GM21576 (cell line): ENCODE results near the gene BRWD1.

Experiments
- ATAC-seq: cut with Tn5 transposase; IDR thresholded peaks from one replicate; pipeline ENCODE4 v1.9.1; 2021; ENCODE audit warnings: mild to moderate bottlenecking, moderate library complexity; ENCODE audit not compliant: unreplicated experiment

The BRWD1 gene

DNA sequence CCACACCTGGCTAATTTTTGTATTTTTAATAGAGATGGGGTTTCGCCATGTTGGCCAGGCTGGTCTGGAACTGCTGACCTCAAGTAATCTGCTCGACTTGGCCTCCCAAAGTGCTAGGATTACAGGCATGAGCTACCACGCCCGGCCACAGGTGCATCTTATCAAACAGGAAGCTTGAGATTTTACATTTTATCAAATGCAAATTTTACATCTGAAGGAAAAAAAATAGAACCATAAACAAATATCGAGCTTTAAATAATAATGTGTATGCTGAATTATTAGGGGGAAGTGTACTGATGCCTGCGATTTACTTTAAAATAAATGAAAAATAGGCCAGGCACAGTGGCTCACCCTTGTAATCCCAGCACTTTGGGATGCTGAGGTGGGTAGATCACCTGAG is 16.6 kb upstream of the BRWD1 start:
- ATAC-seq, result no peak

DNA sequence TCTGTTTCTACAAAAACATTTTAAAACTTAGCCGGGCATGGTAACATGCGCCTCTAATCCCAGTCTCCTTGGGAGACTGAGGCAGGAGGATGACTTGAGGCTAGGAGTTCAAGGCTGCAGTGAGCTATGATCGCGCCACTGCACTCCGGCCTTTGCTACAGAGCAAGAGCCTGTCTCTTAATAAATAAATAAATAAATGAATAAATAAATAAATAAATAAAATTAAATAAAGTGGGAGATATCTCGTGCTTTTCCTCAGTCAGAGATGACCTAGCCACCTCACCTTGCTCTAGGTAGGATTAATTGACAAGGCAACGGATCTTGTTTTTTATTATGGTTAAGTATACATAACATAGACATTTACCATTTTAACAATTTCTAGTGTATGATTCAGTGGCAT is 14.3 kb upstream of the BRWD1 start:
- no peak for ATAC-seq

DNA sequence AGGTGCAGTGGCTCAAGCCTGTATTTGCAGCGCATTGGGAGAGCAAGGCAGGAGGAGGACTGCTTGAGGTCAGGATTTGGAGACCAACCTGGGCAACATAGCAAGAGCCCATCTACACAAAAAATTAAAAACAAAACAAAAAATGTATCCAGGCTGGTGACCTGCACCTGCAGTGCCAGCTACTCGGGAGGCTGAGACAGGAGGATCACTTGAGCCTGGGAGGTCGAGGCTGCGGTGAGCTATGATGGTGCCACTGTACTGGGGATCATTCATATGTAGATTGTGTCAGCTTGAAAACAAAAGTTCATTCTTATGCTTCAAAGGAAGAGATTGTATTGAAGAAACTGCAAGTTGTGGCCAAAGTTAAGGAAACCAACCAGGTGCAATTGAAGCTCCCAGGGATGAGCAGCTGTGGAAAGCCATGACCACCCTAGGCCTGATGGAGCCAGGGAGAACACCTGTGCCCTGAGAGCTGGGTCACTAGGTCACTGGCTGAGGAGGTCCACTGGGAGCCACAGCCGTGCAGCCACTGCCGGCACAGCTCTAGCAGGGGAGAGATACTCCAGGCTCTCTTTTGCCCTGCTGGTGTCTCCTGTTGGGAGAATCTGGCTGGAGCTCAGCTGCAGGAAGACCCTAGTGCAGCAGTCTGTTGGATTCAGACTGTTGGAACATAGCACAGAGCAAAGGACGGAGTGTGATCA is 13.3 kb upstream of the BRWD1 start:
- no peak for ATAC-seq

DNA sequence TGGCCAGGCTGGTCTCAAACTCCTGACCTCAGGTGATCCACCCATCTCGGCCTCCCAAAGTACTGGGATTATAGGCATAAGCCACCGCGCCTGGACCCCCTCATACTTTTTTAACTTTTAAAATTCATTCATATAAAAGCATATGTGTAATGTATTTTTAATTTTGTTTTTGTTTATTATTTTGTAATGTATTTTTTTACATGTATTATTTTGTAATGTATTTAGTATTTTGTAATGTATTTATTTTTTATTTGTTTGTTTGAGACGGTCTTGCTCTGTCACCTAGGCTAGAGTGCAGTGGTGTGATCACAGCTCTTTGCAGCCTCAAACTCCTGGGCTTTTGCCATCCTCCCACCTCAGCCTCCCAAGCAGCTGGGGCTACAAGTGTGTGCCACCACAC is 12.0 kb upstream of the BRWD1 start:
- ATAC-seq, result no peak

DNA sequence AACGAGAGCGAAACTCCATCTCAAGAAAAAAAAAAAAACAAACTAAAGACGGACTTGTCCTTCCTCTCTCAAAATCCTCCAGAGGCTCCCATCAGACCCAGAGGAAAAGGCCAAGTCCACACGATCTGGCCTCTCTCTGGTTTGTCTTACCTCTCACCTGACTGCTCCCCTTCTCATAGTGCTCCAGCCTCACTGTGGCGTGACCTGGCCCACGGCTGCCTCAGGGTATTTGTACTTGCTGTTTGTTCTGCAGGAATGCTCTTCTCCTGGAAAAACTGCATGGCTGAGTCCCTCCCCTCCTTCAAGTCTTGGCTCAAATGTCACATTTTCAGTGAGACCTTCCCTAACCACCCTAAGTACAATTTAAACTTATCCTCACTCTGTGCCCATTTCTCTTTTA is 8.0 kb upstream of the BRWD1 start:
- ATAC-seq, result no peak

DNA sequence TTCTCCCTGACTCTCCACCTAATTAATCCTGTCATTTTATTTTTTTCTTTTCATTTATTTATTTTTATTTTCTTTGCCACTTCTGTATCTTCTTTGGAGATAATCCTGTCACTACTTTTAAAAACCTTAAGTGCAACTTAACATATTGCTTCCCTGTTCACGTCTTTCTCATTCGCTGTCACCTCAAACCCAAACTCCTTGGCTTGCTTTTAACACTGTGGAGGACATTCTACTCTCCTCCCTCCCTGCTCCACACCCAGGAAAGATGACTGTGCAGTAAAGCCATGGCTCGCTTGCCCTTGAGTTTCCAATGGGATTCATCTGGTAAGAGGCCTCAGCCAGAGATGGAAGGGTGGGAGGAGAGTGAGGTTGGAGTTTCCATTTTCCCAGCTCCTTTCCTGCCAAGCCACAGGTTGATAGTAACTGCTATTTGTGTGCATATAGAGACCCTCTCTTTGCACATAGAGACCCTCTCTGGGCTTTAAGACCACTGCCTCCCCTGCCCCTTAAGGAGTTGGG is 6.4 kb upstream of the BRWD1 start:
- ATAC-seq, result no peak

DNA sequence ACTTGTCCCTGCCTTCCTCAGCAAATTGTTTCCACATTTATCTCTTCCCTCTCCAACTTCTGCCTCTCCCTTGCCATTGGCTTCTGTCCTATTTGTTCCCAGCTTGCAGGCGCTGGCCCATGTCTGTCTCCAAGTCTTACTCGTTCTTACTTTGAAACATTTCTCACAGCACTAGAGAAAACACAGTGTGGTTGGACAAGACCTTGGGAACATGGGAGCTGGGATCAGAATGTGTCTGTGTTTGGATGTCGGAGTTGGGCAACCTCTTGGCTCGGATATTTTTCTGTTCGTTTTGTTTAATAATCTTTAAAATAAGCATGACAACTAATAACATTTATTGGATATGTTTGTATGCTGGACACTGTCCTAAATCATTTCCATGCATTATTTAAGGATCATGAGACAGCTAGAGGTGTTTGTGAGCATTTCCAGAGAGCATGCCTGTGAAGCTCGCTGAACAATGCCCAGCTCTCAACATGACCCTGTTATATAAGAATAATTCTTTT is 5.9 kb upstream of the BRWD1 start:
- no peak for ATAC-seq

DNA sequence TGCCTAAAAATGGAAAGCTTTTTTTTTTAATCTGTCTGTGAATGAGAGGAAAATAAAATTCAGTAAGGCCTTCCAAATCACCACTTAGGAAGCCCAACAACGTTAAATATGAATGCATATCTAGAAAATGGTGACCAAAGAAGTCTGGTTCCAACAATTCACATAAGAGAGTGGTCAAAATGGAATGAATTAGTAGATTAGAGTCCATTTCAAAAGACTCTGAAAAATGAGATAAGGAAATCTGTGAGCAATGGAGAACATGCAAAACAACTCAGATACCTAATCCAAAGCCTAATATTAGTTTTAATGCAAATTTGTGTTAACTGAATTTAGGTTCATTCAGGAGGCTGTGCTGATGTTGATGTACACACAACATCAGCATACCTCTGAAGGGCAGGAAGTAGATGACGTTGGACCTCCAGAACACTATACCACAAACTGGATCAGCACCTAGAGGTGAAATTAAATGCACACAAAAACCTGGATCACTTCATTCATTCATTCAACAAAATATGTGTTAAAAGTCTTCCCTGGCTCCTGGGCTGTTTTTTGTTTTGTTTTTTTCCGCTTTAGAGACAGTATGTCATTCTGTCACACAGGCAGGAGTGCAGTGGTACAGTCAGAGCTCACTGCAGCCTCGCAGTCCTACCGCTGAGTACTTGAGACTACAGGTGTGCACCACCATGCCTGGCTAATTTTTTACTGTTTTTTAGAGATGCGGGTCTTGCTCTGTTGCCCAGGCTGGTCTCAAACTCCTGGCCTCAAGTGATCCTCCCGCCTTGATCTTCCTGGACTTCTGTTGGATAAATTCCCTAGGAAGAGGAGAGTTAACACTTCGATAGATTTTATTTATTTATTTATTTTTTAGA is 4.9 kb upstream of the BRWD1 start:
- no peak for ATAC-seq

DNA sequence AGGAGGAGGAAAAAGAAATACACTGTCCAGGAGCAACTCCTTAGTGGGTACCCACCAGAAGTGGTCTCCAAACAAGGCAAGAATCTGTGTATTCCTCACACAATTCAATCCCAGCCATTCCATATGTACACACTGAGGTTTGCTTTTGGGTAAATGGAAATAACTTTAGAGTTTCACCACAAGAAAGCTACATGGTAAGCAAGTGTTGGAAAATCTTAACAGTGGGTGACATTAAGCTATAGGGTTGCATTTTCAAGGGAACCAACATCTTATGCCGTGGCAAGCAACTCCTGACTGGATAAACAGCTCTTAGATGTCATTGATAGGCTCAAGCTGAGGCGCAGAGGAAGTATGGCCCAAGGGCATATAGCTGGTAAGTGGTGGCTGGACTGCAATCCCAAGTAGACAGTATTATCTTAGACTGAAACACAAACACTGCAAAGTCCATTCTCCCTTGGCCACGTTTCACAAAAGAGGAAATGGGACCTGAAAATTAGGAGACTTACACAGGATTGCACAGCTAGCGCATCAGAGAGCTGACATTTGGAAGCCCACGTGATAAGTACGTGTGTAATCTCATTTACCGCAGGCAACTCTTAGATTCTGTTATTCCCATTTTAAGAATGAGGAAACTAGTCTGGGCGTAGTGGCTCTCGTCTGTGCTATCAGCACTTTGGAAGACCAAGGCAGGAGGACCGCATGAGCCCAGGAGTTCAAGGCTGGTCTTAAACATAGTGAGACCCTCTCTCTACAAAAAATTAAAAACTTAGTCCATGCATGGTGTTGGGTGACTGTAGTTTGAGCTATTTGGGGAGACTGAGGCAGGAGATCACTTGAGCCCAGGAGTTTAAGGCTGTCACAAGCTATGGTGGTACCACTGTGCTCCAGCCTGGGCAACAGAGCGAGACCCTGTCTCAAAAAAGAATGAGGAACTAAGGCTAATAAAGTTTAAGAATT is 4.0 kb upstream of the BRWD1 start:
- ATAC-seq, result no peak

DNA sequence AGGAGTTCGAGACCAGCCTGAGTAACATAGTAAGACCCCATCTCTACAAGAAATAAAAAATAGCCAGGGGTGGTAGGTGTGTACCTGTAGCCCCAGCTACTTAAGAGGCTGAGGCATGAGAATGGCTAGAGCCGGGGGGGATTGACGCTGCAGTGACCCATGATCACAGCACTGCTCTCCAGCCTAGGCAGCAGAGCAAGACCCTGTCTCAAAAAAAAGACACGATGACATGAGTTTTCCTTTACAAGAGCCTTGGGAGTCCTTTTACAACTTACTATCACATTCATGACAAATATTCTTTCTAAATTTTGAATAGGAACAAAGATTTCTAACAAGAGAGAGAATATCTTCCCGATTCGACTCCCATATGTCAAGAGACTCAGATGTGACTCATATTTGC is 3.3 kb upstream of the BRWD1 start:
- no peak for ATAC-seq

DNA sequence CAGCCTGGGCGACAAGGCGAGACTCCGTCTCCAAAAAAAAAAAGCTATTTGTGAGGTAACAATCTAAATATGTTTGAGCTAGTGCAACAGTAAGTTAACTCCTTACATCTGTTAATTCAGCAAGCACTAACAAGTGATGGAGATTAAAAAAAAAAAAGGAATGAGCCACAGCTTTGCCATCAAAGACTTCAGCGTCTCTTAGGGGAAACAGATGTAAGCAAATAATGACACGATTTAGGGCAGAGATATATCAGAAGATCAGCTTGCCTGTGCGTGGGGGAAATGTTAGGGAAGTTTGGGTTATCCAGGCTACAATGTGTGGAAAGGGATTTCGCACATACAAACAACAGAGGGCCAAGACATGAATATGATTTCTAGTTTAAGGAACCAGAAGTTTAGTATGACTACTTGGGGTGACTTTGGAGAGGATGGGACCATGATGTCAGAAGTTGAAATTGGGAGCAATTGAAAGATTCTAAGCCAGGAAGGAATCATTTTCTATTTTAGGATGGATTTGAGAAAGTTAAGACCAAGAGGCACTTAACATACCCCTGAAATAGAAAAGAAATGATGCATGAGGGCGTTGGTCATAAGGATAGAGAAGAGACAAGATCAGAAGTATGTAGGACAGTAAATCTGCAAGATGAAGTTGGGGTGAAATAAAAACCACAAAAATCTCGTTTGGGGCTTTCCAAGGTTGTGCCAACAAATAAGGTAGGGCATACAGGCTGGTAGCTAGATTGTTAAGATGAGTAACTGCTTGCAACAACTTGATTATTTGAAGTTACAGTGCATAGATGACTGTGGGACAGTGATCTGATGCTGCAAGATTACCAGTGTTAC is 2.4 kb upstream of the BRWD1 start:
- no peak for ATAC-seq

DNA sequence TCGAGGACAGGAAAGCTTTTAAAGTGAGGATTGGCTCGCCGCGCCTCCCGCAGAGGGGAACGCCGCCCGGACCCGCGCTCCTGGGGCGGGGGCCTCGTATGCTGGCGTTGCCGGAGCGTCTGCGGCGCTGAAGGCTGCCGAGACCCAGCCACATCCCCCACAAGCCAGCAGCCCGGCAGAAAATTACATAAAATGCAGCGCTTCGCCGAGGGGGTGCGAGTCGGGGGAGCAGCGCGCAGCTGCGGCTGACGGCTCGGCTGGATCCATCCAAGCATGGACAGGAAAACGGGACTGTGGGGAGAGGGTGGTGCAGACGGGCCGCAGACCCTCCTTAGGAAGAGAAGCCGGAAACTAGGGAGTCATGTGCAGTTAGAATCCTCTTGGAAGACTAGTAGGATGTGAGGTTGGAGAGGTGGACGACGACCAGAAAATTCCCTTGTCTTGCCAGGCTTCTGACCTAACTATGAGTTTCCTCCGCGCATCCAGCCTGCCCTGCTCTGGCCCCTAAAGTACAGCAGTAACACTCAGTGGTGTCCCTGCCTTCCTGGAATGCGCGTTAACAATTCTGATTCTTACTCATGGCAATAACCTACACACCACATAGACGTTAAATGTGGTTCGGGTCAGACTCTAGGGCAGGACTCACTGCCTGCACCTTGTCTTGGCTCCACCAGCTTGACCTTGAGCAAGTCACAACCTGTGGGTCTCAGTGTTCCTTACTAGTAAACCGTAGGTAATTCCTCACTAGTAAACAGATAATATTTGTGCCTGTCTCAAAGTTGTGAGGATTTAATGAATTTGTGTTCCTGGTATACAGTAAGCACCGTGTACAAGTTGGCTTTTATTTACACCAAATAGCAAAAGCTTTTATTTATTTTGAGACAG is 953 bp upstream of the BRWD1 start:
- peak; percentile 1 for ATAC-seq

DNA sequence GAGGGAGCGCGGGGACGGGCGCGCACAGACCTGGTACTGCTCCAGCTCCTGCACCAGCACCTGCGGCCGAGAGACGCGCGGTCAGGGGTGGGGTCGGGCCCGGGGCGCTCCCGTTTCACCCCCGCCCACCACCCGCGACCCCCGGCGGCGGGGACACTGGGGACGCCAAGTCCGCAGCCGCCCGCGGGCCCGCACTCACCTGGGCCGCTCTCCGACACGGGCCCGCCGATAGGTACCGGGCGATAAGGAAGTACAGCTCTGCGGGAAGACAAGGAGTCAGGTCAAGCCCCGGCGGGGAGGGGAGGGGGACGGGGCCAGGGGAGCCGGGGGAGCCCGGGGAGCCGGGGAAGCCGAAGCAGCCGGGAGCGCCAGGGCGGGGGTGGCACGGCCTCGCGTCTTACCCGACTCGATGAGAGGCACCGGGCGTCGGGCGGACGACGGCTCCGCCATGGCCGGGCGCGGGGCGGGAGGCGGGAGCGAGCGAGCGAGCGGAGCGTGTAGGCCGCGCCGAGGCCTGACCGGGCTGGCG is 326 bp downstream of the BRWD1 start:
- ATAC-seq, result peak; percentile 11

DNA sequence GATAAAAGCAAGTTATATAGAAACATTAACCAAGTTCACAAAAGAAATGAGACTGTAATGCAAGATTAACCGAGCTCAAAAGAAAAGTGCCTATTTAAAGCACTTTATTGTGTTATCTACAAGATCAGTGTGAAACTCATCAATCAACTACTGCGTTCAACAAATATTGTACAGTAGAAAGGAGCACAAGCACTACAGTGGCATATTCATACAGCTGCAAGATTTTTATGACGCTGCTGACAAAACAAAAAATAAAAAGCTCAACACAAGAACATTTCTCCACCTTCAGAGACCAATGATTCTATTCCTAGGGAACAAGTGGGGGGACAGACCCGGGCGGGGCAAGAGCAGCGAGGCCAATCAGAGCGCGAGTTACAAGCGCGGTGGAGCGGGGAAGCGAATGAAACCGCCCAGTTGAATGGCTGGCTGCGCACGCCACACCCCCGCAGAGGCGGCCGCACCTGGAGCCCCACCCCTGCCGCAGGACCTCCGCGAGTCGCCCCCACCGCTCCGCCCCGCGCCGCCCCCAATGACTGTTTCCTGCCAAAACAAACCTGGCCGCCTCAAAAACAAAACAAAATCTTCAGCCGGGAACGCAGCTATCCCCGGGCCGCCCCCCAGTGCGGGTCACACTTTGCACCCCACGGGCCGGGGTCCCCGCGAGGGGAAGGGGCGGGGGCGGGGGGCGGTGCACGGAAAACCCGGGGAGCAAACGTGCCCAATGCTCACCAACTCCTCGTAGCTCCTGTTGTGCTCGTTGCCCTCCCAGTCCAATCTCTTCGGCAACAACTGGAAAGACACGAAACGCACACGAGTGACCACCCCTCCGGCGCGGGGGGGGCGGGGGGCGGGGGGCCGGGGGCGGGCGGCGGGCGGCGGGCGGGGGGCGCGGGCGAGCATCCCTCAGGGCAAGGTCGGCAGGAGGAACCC is 1.1 kb downstream of the BRWD1 start:
- ATAC-seq, result peak; percentile 76

DNA sequence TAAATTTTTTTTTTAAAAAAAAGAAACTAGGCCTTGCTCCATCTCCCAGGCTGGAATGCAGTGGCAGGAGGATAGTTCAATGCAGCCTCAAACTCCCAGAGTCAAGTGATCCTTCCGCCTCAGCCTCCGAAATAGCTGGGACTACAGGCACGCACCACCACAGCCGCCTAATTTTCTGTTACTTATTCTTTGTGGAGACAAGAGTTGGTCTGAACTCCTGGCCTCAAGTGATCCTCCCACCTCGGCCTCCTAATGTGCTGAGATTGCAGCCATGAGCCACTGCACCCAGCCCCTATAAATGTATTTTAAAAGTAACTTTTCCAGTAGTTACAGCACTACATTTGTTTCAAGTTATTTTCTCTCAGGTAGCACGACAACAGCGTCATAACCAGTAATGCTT is 2.3 kb downstream of the BRWD1 start:
- ATAC-seq, result no peak

DNA sequence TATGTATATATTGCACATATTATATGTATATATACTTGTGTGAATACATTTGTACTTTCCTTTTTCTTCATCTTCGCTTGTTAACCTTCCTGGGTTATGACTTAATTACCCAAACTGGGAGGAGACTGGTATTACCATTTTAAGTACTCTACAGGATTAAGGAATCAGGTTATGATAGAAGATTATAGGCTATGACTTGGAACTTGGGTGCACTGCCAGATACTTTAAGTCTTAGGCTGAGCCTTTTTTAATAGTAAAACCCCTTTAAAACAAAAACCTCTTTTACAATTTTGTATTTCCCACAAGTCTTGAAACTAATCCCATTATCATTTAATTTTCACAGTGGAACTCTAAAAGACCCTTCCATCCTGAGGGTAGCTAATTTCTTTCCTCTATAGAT is 6.0 kb downstream of the BRWD1 start:
- ATAC-seq, result no peak

DNA sequence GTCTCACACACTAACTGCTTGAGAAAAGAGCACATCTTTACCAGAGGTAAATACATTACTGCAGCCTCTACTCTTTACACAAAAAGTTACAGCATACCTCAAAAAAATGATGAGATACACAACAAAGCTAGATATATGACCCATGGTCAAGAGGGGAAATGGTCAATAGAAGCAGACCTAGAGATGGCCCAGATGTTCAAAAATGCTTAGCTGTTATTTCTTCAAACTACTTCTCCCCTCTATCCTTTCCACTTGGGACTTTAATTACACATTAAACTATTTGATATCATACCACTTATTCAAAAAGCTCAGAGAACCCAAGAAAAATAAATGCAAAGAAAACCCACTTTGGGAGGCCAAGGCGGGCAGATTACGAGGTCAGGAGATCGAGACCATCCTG is 12.8 kb downstream of the BRWD1 start:
- ATAC-seq, result no peak

DNA sequence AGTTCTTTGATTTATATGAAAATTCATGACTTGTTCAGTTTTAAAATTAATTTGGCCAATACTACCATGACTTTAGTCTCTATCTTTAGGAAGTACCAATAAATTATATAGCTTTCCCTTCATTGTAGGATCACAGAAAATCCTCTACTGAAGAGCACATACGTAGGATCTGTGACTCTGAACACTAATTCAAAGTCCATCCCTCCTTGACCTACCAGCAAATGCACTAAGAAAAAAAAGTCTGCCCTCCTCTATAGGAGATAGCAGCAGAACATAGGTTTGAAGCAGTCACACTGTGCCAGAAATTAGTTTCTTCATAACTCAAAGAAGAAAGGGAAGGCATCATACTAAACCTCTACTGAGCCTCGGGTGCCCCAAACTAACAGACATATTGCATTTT is 16.5 kb downstream of the BRWD1 start:
- no peak for ATAC-seq
